HG03521 (cell line): ENCODE measurements around the gene TTC7B.

ENCODE experiments used
- ATAC-seq: cut with Tn5 transposase; IDR thresholded peaks from one replicate; pipeline ENCODE4 v1.9.1; 2021; ENCODE audit warnings: mild to moderate bottlenecking, moderate library complexity; ENCODE audit not compliant: unreplicated experiment

Gene TTC7B

GRCh38 chr14:90551733-90552464 lies 264.3 kb downstream of the TTC7B start:
- ATAC-seq, result no peak

GRCh38 chr14:90551070-90551704 lies 265.0 kb downstream of the TTC7B start:
- ATAC-seq, result no peak

GRCh38 chr14:90549794-90550641 lies 266.2 kb downstream of the TTC7B start:
- ATAC-seq, result no peak

- no peak for ATAC-seq
These were observed 267.8 kb downstream of the TTC7B start for GRCh38 chr14:90548455-90548854.

- no peak for ATAC-seq
These were observed 268.3 kb downstream of the TTC7B start for GRCh38 chr14:90547968-90548367.

GRCh38 chr14:90547250-90547649 lies 269.0 kb downstream of the TTC7B start:
- ATAC-seq, result no peak

GRCh38 chr14:90546767-90547166 lies 269.5 kb downstream of the TTC7B start:
- no peak for ATAC-seq

GRCh38 chr14:90545966-90546751 lies 270.1 kb downstream of the TTC7B start:
- no peak for ATAC-seq

- no peak for ATAC-seq
These were observed 270.8 kb downstream of the TTC7B start for GRCh38 chr14:90545382-90545781.

- ATAC-seq, result no peak
These were observed 271.3 kb downstream of the TTC7B start for GRCh38 chr14:90544971-90545370.

GRCh38 chr14:90544566-90544965 lies 271.7 kb downstream of the TTC7B start:
- no peak for ATAC-seq

GRCh38 chr14:90543876-90544275 lies 272.4 kb downstream of the TTC7B start:
- no peak for ATAC-seq

GRCh38 chr14:90541076-90541634 lies 275.1 kb downstream of the TTC7B start:
- ATAC-seq, result no peak

- ATAC-seq, result no peak
These were observed 275.8 kb downstream of the TTC7B start for GRCh38 chr14:90540437-90540836.

GRCh38 chr14:90539996-90540395 lies 276.2 kb downstream of the TTC7B start:
- ATAC-seq, result no peak

- ATAC-seq, result no peak
These were observed 276.8 kb downstream of the TTC7B start for GRCh38 chr14:90539496-90539775.

- ATAC-seq, result no peak
These were observed 277.3 kb downstream of the TTC7B start for GRCh38 chr14:90538716-90539495.

- ATAC-seq, result no peak
These were observed 278.1 kb downstream of the TTC7B start for GRCh38 chr14:90538095-90538494.

GRCh38 chr14:90536511-90537191 lies 279.6 kb downstream of the TTC7B start:
- ATAC-seq, result no peak
